HEK293 (cell line): ENCODE results near the gene PAX7.

ENCODE experiments used
- CTCF ChIA-PET: fragments of 350-600 bp; formaldehyde crosslinking; extraction: SDS; loops from one replicate; lab custom pipeline; 2021; ENCODE audit warnings: antibody characterized with exemption; lab: Yijun Ruan, JAX
- POLR2A ChIA-PET: fragments of 300-600 bp; formaldehyde crosslinking; extraction: SDS; loops from one replicate; lab custom pipeline; 2020; ENCODE audit warnings: antibody characterized with exemption, inconsistent platforms; lab: Yijun Ruan, JAX
- H3K27ac ChIP-seq: fragments of 200-500 bp; sonication (Bioruptor generic); 2 replicates; pipeline ENCODE4 v1.5.1; 2014; ENCODE audit warnings: low read depth, low read length, control low read depth, inconsistent platforms; ENCODE audit errors: extremely low read depth
- H3K36me3 ChIP-seq, 2 experiments: fragments of 200-500 bp in 1 of 2; sonication (Bioruptor generic) in 1 of 2; 1 replicate in 1 of 2; 2 replicates in 1 of 2; pipeline ENCODE4 v1.5.1; 2014 to 2017; ENCODE audit warnings: inconsistent platforms in 2 of 2, low read length in 2 of 2; ENCODE audit not compliant: control insufficient read depth in 2 of 2, insufficient read depth in 1 of 2
- H3K4me1 ChIP-seq: fragments of 200-500 bp; sonication (Bioruptor generic); 2 replicates; pipeline ENCODE4 v1.5.1; 2014; ENCODE audit warnings: mild to moderate bottlenecking, low read length, inconsistent platforms; ENCODE audit not compliant: control insufficient read depth, insufficient read depth
- H3K4me3 ChIP-seq: 2 replicates; pipeline ENCODE4 v1.5.1; 2011; ENCODE audit warnings: low read depth, mild to moderate bottlenecking, control low read depth, low read length, moderate library complexity
- H3K9me3 ChIP-seq: fragments of 200-500 bp; sonication (Bioruptor generic); 2 replicates; pipeline ENCODE4 v1.5.1; 2014; ENCODE audit warnings: low read depth, low read length, inconsistent platforms; ENCODE audit not compliant: control insufficient read depth, insufficient read depth
- ATF2 ChIP-seq: fragments of 450-650 bp; formaldehyde crosslinking; IDR thresholded peaks from 2 replicates; pipeline ENCODE4 v1.5.1; 2016; ENCODE audit warnings: missing biosample characterization, missing genetic modification characterization, low read depth
- GLIS2 ChIP-seq: fragments of 450-650 bp; formaldehyde crosslinking; IDR thresholded peaks from 2 replicates; pipeline ENCODE4 v1.5.1; 2016; ENCODE audit warnings: missing biosample characterization, missing genetic modification characterization
- HIC1 ChIP-seq: fragments of 450-650 bp; formaldehyde crosslinking; IDR thresholded peaks from 2 replicates; pipeline ENCODE4 v1.5.1; 2016; ENCODE audit warnings: missing biosample characterization, missing genetic modification characterization
- MEIS1 ChIP-seq: sonication (generic); formaldehyde crosslinking; IDR thresholded peaks from 2 replicates; pipeline ENCODE4 v1.8.1; 2022; ENCODE audit warnings: missing genetic modification reagents, mild to moderate bottlenecking, borderline replicate concordance
- MYNN ChIP-seq: fragments of 450-650 bp; formaldehyde crosslinking; IDR thresholded peaks from 2 replicates; pipeline ENCODE4 v1.5.1; 2016; ENCODE audit warnings: missing biosample characterization, missing genetic modification characterization, borderline replicate concordance
- MZF1 ChIP-seq: fragments of 450-650 bp; formaldehyde crosslinking; IDR thresholded peaks from 2 replicates; pipeline ENCODE4 v1.5.1; 2017; ENCODE audit warnings: missing biosample characterization, missing genetic modification characterization, borderline replicate concordance
- SP3 ChIP-seq: fragments of 450-650 bp; formaldehyde crosslinking; IDR thresholded peaks from 2 replicates; pipeline ENCODE4 v1.5.1; 2016; ENCODE audit warnings: missing biosample characterization, missing genetic modification characterization
- YY1 ChIP-seq: fragments of 450-650 bp; formaldehyde crosslinking; IDR thresholded peaks from 2 replicates; pipeline ENCODE4 v1.5.1; 2018; ENCODE audit warnings: missing biosample characterization, missing genetic modification characterization
- ZBTB7A ChIP-seq: fragments of 450-650 bp; formaldehyde crosslinking; IDR thresholded peaks from 2 replicates; pipeline ENCODE4 v1.5.1; 2016; ENCODE audit warnings: low read depth, missing biosample characterization, missing genetic modification characterization
- ZBTB8A ChIP-seq: fragments of 450-650 bp; formaldehyde crosslinking; IDR thresholded peaks from 2 replicates; pipeline ENCODE4 v1.5.1; 2016; ENCODE audit warnings: missing biosample characterization, missing genetic modification characterization
- ZNF138 ChIP-seq: fragments of 450-650 bp; formaldehyde crosslinking; IDR thresholded peaks from 2 replicates; pipeline ENCODE4 v1.5.1; 2016; ENCODE audit warnings: missing biosample characterization, missing genetic modification characterization, borderline replicate concordance
- ZNF239 ChIP-seq: fragments of 450-650 bp; formaldehyde crosslinking; IDR thresholded peaks from 2 replicates; pipeline ENCODE4 v1.5.1; 2016; ENCODE audit warnings: missing biosample characterization, missing genetic modification characterization
- ZNF324 ChIP-seq: fragments of 450-650 bp; formaldehyde crosslinking; IDR thresholded peaks from 2 replicates; pipeline ENCODE4 v1.5.1; 2016; ENCODE audit warnings: missing biosample characterization, missing genetic modification characterization
- ZNF335 ChIP-seq: fragments of 450-650 bp; formaldehyde crosslinking; conservative IDR thresholded peaks from 2 replicates; pipeline ENCODE4 v1.5.1; 2016; ENCODE audit warnings: missing biosample characterization, missing genetic modification characterization
- ZNF501 ChIP-seq: fragments of 450-650 bp; formaldehyde crosslinking; IDR thresholded peaks from 2 replicates; pipeline ENCODE4 v1.5.1; 2016; ENCODE audit warnings: missing biosample characterization, missing genetic modification characterization
- ZNF518A ChIP-seq: fragments of 450-650 bp; formaldehyde crosslinking; conservative IDR thresholded peaks from 2 replicates; pipeline ENCODE4 v1.5.1; 2016; ENCODE audit warnings: low read depth, missing biosample characterization, missing genetic modification characterization
- ZNF571 ChIP-seq: fragments of 450-650 bp; formaldehyde crosslinking; IDR thresholded peaks from 2 replicates; pipeline ENCODE4 v1.5.0; 2017; ENCODE audit warnings: missing biosample characterization, missing genetic modification characterization
- ZNF621 ChIP-seq: fragments of 450-650 bp; formaldehyde crosslinking; IDR thresholded peaks from 2 replicates; pipeline ENCODE4 v1.5.1; 2017; ENCODE audit warnings: missing biosample characterization, missing genetic modification characterization
- ZNF626 ChIP-seq: fragments of 450-650 bp; sonication (Bioruptor Pico); formaldehyde crosslinking; IDR thresholded peaks from 2 replicates; pipeline ENCODE4 v1.5.1; 2018; ENCODE audit warnings: missing biosample characterization, missing genetic modification characterization, inconsistent platforms
- ZNF660 ChIP-seq: fragments of 450-650 bp; IDR thresholded peaks from 2 replicates; pipeline ENCODE4 v1.5.1; 2018; ENCODE audit warnings: missing biosample characterization, mild to moderate bottlenecking, missing genetic modification characterization
- ZNF692 ChIP-seq: fragments of 450-650 bp; formaldehyde crosslinking; IDR thresholded peaks from 2 replicates; pipeline ENCODE4 v1.5.1; 2016; ENCODE audit warnings: missing biosample characterization, missing genetic modification characterization
- ZSCAN16 ChIP-seq: fragments of 450-650 bp; formaldehyde crosslinking; IDR thresholded peaks from 2 replicates; pipeline ENCODE4 v1.5.1; 2016; ENCODE audit warnings: missing biosample characterization, missing genetic modification characterization
- TF ChIP-seq, protein P1 (sequence below): fragments of 450-650 bp; formaldehyde crosslinking; IDR thresholded peaks from 2 replicates; pipeline ENCODE4 v1.5.1; 2017; ENCODE audit warnings: missing biosample characterization, missing genetic modification characterization

PAX7 gene

GRCh38 chr1:18612073-18612472 is 18.6 kb upstream of the PAX7 start:
- Histone ChIP-seq H3K36me3 (no peaks in the 10 kb centered on the region), H3K4me3 (no peak overlapping the region), H3K9me3 (no peaks in the 10 kb centered on the region), H3K4me1 (no peaks in the 10 kb centered on the region), H3K27ac (no peak overlapping the region)
- POLR2A ChIA-PET: no interaction called here
- TF ChIP-seq ZNF239: no peak
- no peak for TF ChIP-seq MEIS1 (CRISPR knock-in tag)
- no peak for TF ChIP-seq HIC1 (tag by site-specific recombination)
- no peak for TF ChIP-seq ZNF692
- no peak for TF ChIP-seq ZNF501 (tag by site-specific recombination)
- TF ChIP-seq ZNF324: no peak
- no peak for TF ChIP-seq ZSCAN16
- TF ChIP-seq ATF2 (tag by site-specific recombination): no peak
- no peak for TF ChIP-seq MYNN
- TF ChIP-seq ZBTB8A: no peak
- TF ChIP-seq ZBTB7A: no peak
- TF ChIP-seq ZNF621 (tag by site-specific recombination): no peak
- TF ChIP-seq, protein P1, sequence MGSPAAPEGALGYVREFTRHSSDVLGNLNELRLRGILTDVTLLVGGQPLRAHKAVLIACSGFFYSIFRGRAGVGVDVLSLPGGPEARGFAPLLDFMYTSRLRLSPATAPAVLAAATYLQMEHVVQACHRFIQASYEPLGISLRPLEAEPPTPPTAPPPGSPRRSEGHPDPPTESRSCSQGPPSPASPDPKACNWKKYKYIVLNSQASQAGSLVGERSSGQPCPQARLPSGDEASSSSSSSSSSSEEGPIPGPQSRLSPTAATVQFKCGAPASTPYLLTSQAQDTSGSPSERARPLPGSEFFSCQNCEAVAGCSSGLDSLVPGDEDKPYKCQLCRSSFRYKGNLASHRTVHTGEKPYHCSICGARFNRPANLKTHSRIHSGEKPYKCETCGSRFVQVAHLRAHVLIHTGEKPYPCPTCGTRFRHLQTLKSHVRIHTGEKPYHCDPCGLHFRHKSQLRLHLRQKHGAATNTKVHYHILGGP (tag by site-specific recombination): no peak
- no peak for TF ChIP-seq GLIS2 (tag by site-specific recombination)
- CTCF ChIA-PET: no interaction called here

- CTCF ChIA-PET: interaction anchor here (0.5 to 2.3 kb wide), 7 partner anchors 11 to 69 kb away, joined by 3 to 8 read pairs (median 3); no protein-coding TSS in a partner anchor
- POLR2A ChIA-PET: no interaction called here
- TF ChIP-seq ZNF335 (tag by site-specific recombination) (no peak), YY1 (no peak), ZNF626 (tag by site-specific recombination) (no peak), ZNF571 (tag by site-specific recombination) (no peak), SP3 (tag by site-specific recombination) (no peak), MZF1 (tag by site-specific recombination) (no peak), ZNF518A (no peak), ZNF660 (tag by site-specific recombination) (no peak), ZNF138 (tag by site-specific recombination) (no peak)
These were observed 16.4 kb upstream of the PAX7 start for GRCh38 chr1:18614069-18614735.

More at GRCh38 chr1:18614069-18614735, 16.4 kb upstream of the PAX7 start:
- Histone ChIP-seq H3K4me3 (no peak overlapping the region), H3K9me3 (no peaks in the 10 kb centered on the region), H3K27ac (no peak overlapping the region), H3K4me1 (no peaks in the 10 kb centered on the region), H3K36me3 (no peaks in the 10 kb centered on the region)
